Neural crest cell (in vitro differentiated cells): ENCODE results near the gene DENND1B. TPM values are rescaled to one million over a fixed set of nuclear protein-coding genes. Genes with fewer than 3 reads are reported as not detected.

Experiments
- DNase-seq: peaks from one replicate; pipeline ENCODE4 v3.0.0; 2021; ENCODE audit warnings: low read depth, mixed read lengths, low spot score
- H3K27ac Mint-ChIP-seq: one replicate; pipeline ENCODE4 v1.8.0; 2021; ENCODE audit warnings: mild to moderate bottlenecking, mixed read lengths; ENCODE audit not compliant: unreplicated experiment
- H3K27me3 Mint-ChIP-seq: 2 replicates; pipeline ENCODE4 v1.8.0; 2021; ENCODE audit warnings: low read depth, mild to moderate bottlenecking, mixed read lengths
- H3K36me3 Mint-ChIP-seq: 2 replicates; pipeline ENCODE4 v1.8.0; 2021; ENCODE audit warnings: low read depth, mild to moderate bottlenecking, mixed read lengths
- H3K4me1 Mint-ChIP-seq: 2 replicates; pipeline ENCODE4 v1.8.0; 2021; ENCODE audit warnings: mixed read lengths
- H3K4me3 Mint-ChIP-seq: one replicate; pipeline ENCODE4 v1.8.0; 2021; ENCODE audit warnings: mild to moderate bottlenecking, mixed read lengths
- H3K9me3 Mint-ChIP-seq: 2 replicates; pipeline ENCODE4 v1.8.0; 2021; ENCODE audit warnings: mixed read lengths
- total RNA-seq: library from RNA; stranded (reverse); gene quantifications from 2 replicates; pipeline ENCODE4 v1.2.1, GENCODE V29; 2021
- TF ChIP-seq, protein P1 (sequence below): fragments of 200-600 bp; sonication (generic); conservative IDR thresholded peaks from 2 replicates; pipeline ENCODE4 v1.5.0; 2021; ENCODE audit warnings: antibody characterized with exemption, mild to moderate bottlenecking

DENND1B gene
- total RNA-seq, 1 donor from 2014 or later = 6.5 TPM

- H3K4me1 Mint-ChIP-seq = no peaks in the 10 kb centered on the region
- peaks cover 5% of the 10 kb centered on the region for H3K36me3 Mint-ChIP-seq
- DNase-seq = no peak
- H3K27me3 Mint-ChIP-seq = no peaks in the 10 kb centered on the region
- H3K4me3 Mint-ChIP-seq = no peak overlapping the region
- no peak overlapping the region for H3K27ac Mint-ChIP-seq
- peaks cover 7% of the 10 kb centered on the region for H3K9me3 Mint-ChIP-seq
- TF ChIP-seq, protein P1, sequence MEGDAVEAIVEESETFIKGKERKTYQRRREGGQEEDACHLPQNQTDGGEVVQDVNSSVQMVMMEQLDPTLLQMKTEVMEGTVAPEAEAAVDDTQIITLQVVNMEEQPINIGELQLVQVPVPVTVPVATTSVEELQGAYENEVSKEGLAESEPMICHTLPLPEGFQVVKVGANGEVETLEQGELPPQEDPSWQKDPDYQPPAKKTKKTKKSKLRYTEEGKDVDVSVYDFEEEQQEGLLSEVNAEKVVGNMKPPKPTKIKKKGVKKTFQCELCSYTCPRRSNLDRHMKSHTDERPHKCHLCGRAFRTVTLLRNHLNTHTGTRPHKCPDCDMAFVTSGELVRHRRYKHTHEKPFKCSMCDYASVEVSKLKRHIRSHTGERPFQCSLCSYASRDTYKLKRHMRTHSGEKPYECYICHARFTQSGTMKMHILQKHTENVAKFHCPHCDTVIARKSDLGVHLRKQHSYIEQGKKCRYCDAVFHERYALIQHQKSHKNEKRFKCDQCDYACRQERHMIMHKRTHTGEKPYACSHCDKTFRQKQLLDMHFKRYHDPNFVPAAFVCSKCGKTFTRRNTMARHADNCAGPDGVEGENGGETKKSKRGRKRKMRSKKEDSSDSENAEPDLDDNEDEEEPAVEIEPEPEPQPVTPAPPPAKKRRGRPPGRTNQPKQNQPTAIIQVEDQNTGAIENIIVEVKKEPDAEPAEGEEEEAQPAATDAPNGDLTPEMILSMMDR = no peak
Observed at GRCh38 chr1:197696372-197696771, 78.9 kb downstream of the DENND1B start.

GRCh38 chr1:197695961-197696360 lies 79.3 kb downstream of the DENND1B start:
- Mint-ChIP-seq H3K9me3 (peaks cover 5% of the 10 kb centered on the region), H3K4me3 (no peak overlapping the region), H3K36me3 (peaks cover 5% of the 10 kb centered on the region), H3K27me3 (no peaks in the 10 kb centered on the region), H3K27ac (no peak overlapping the region), H3K4me1 (no peaks in the 10 kb centered on the region)
- TF ChIP-seq, protein P1 = no peak
- DNase-seq = no peak

DNA sequence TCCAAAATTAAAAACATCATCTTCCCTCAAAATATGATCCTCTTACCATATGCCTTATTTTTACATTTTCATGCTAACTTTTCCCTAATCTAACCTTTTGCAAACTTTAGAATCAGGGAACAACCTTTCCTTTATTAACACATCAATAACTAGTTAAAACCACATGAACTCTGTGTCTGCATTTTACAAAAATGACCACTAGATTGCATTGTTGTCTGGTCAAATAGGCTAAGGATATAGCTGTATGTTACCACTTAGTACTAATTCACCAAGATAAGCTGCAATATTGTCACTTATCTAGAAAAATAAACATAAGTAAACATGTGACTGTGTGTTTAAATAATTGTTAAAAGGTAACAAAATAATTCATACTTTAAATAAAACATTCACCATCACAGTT lies 82.3 kb downstream of the DENND1B start:
- no peak for DNase-seq

DNA sequence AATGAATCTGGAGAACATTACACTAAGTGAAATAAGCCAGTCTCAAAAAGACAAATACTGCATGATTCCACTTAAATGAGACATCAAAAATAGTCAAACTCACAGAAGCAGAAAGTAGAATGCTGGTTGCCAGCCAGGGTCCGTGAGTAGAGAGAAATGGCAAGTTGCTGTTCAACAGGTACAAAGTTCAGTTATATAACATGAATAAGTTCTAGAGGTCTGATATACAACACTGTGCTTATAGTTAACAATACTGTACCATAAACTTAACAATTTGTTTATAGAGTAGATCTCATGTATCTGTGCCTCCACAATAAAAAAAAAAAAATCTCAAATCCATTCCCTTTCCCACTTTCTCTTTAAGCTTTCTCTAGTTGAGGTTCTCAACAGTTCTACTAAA lies 83.5 kb downstream of the DENND1B start:
- Mint-ChIP-seq H3K27ac (no peak overlapping the region), H3K9me3 (peaks cover 6% of the 10 kb centered on the region), H3K36me3 (peaks cover 10% of the 10 kb centered on the region), H3K4me1 (no peaks in the 10 kb centered on the region), H3K4me3 (no peak overlapping the region), H3K27me3 (no peaks in the 10 kb centered on the region)
- no peak for DNase-seq
- TF ChIP-seq, protein P1 = no peak

More for the DNA sequence above, 82.3 kb downstream of the DENND1B start:
- no peaks in the 10 kb centered on the region for H3K27me3 Mint-ChIP-seq
- no peak overlapping the region for H3K27ac Mint-ChIP-seq
- peaks cover 6% of the 10 kb centered on the region for H3K9me3 Mint-ChIP-seq
- TF ChIP-seq, protein P1 = no peak
- no peak overlapping the region for H3K4me3 Mint-ChIP-seq
- no peaks in the 10 kb centered on the region for H3K4me1 Mint-ChIP-seq
- H3K36me3 Mint-ChIP-seq = peaks cover 10% of the 10 kb centered on the region

- no peak for DNase-seq
- Mint-ChIP-seq H3K36me3 (peaks cover 10% of the 10 kb centered on the region), H3K27ac (no peak overlapping the region), H3K27me3 (no peaks in the 10 kb centered on the region), H3K9me3 (peaks cover 6% of the 10 kb centered on the region), H3K4me3 (no peak overlapping the region), H3K4me1 (no peaks in the 10 kb centered on the region)
- TF ChIP-seq, protein P1 = no peak
Observed at GRCh38 chr1:197690074-197690473, 85.2 kb downstream of the DENND1B start.

GRCh38 chr1:197688233-197688632 lies 87.0 kb downstream of the DENND1B start:
- Mint-ChIP-seq H3K27ac (no peak overlapping the region), H3K36me3 (peaks cover 10% of the 10 kb centered on the region), H3K4me1 (no peaks in the 10 kb centered on the region), H3K9me3 (peaks cover 6% of the 10 kb centered on the region), H3K4me3 (no peak overlapping the region), H3K27me3 (no peaks in the 10 kb centered on the region)
- TF ChIP-seq, protein P1 = no peak
- no peak for DNase-seq
